Measurements from ENCODE around the gene LGALS3. TPM values are rescaled to one million over a fixed set of nuclear protein-coding genes. Genes with fewer than 3 reads are reported as not detected.

Gene LGALS3
- total and polyA plus RNA-seq, 2 experiments from 2014 or later: 33.2 to 60.3 TPM

DNA sequence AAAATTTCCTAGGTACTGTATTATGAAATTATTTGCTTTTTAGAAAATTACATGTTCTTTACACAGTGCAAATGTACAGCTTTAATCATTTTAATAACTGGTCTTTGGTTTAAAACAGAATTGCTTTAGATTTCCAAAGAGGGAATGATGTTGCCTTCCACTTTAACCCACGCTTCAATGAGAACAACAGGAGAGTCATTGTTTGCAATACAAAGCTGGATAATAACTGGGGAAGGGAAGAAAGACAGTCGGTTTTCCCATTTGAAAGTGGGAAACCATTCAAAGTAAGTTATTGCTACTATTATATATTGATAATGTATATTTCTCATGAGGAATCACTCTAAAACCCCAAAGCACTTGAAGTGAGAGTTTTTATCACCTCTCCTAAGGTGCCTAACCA lies 13.4 kb downstream of the LGALS3 start:
- H3K36me3 ChIP-seq: no peaks in the 10 kb centered on the region

DNA sequence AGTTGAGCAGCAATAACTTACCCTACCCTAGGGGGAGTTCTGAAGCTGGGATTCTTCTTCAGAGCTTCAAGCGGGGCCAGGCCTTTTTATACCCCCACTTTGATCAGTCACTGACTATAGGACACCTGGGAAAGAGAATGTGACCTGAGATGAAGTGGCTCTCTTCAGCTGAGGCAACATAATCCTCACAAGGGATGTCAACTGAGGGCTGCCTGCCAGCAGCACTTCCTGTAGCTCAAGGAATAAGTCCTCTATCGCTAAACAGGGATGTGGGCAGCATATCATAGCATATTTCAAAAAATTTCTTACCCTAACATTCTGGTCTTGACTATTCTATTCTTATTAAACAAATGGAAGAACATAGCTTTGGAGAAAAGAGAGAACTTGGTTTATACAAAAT lies 17.4 kb downstream of the LGALS3 start:
- H3K4me3 ChIP-seq: no peak overlapping the region
- TF ChIP-seq, protein P1, sequence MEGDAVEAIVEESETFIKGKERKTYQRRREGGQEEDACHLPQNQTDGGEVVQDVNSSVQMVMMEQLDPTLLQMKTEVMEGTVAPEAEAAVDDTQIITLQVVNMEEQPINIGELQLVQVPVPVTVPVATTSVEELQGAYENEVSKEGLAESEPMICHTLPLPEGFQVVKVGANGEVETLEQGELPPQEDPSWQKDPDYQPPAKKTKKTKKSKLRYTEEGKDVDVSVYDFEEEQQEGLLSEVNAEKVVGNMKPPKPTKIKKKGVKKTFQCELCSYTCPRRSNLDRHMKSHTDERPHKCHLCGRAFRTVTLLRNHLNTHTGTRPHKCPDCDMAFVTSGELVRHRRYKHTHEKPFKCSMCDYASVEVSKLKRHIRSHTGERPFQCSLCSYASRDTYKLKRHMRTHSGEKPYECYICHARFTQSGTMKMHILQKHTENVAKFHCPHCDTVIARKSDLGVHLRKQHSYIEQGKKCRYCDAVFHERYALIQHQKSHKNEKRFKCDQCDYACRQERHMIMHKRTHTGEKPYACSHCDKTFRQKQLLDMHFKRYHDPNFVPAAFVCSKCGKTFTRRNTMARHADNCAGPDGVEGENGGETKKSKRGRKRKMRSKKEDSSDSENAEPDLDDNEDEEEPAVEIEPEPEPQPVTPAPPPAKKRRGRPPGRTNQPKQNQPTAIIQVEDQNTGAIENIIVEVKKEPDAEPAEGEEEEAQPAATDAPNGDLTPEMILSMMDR (IDR thresholded peaks at IDR 0.05; ENCODE audit: low read depth, low read length): no peak
- H3K27me3 ChIP-seq: no peaks in the 10 kb centered on the region
- H3K27ac ChIP-seq: no peak overlapping the region
- H3K9me3 ChIP-seq (ENCODE audit: low read depth): no peaks in the 10 kb centered on the region
- H3K36me3 ChIP-seq: peaks cover 5% of the 10 kb centered on the region
- DNase-seq (ENCODE audit: low read depth in 1 of 2, low spot score in 1 of 2): peak in 1 of 2 donors; percentile 49
- H3K4me1 ChIP-seq (ENCODE audit: low read depth): peaks cover 9% of the 10 kb centered on the region

More for the DNA sequence above, 13.4 kb downstream of the LGALS3 start:
- no peaks in the 10 kb centered on the region for H3K9me3 ChIP-seq (ENCODE audit: low read depth)
- H3K4me1 ChIP-seq (ENCODE audit: low read depth): no peaks in the 10 kb centered on the region
- no peak overlapping the region for H3K27ac ChIP-seq
- DNase-seq (ENCODE audit: low read depth in 1 of 2, low spot score in 1 of 2): no peak
- H3K4me3 ChIP-seq: no peak overlapping the region
- TF ChIP-seq, protein P1 (IDR thresholded peaks at IDR 0.05; ENCODE audit: low read depth, low read length): no peak
- H3K27me3 ChIP-seq: no peaks in the 10 kb centered on the region

DNA sequence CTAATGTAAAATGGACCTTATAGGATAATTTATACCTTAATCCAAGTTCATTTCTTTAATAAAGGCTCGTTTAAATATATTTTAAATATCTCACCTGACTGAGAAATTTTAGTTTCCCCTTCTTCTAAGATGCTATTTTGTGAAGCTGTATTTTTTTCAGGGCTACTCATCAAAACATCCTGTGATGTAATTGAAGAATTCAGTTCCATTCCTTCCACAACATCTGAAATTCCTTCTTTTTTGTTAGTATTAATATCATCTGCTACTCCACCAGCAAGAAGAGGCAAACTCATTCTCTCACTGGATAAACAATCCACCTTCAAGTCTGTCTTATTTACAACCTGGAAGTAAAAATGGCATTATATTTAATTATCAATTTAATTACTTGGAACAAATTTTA lies 22.5 kb downstream of the LGALS3 start:
- DNase-seq (ENCODE audit: low read depth in 1 of 2, low spot score in 1 of 2): no peak
- Histone ChIP-seq H3K4me3 (no peak overlapping the region), H3K4me1 (ENCODE audit: low read depth) (peaks cover 9% of the 10 kb centered on the region), H3K36me3 (peaks cover 15% of the 10 kb centered on the region), H3K27me3 (no peaks in the 10 kb centered on the region), H3K9me3 (ENCODE audit: low read depth) (no peaks in the 10 kb centered on the region), H3K27ac (no peak overlapping the region)
- TF ChIP-seq, protein P1 (IDR thresholded peaks at IDR 0.05; ENCODE audit: low read depth, low read length): no peak

DNA sequence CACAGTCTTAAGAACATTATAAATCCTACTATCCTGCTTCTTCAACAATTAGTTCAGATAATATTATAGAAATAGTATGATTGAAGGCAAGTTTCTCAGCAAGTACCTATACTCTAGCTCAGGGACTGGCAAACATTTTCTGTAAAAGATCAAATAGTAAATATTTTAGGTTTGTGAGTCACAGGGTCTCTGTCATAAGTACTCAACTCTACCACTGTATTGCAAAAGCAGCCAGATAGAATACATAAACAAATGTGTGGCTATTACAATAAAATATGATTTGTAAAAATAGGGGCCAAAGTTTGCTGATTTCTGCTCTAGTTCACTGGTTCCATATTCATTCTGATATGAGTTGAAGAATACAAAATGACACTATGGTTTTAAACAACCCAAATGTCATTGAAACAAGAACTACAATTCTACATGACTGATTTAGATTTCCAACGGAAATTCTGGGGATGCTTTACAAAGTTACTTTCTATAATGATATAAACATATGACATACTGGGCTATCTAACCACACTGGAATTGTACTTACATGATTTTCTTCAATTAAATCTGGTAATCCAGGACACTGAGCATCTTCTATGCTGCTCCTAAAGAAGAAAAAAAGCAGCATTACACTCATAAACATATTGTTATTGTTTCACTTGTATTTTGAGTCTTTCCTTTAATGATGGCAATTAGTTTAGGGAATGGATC lies 23.2 kb downstream of the LGALS3 start:
- peaks cover 9% of the 10 kb centered on the region for H3K4me1 ChIP-seq (ENCODE audit: low read depth)
- peaks cover 15% of the 10 kb centered on the region for H3K36me3 ChIP-seq
- H3K27me3 ChIP-seq: no peaks in the 10 kb centered on the region
- no peak overlapping the region for H3K27ac ChIP-seq
- H3K9me3 ChIP-seq (ENCODE audit: low read depth): no peaks in the 10 kb centered on the region
- TF ChIP-seq, protein P1 (IDR thresholded peaks at IDR 0.05; ENCODE audit: low read depth, low read length): no peak
- H3K4me3 ChIP-seq: no peak overlapping the region
- peak in 1 of 2 donors; percentile 33 for DNase-seq (ENCODE audit: low read depth in 1 of 2, low spot score in 1 of 2)

DNA sequence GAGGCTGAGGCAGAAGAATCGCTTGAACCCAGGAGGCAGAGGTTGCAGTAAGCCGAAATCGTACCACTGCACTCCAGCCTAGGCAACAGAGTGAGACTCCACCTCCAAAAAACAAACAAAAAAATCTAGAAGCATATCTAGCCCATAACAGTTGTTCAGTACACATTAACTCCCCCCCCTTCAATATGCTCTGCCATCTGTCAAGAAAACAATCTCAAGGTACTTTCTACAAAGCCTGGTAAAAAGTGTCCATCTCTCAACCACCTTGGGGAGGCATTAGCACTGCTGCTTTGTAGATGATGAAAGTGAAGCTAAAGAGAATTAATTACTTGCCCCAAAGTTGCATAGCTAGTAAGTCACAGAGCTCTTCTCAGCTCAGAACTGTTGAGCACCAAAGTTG lies 24.9 kb downstream of the LGALS3 start:
- Histone ChIP-seq H3K27ac (no peak overlapping the region), H3K36me3 (peaks cover 10% of the 10 kb centered on the region), H3K27me3 (no peaks in the 10 kb centered on the region), H3K9me3 (ENCODE audit: low read depth) (no peaks in the 10 kb centered on the region), H3K4me1 (ENCODE audit: low read depth) (peaks cover 9% of the 10 kb centered on the region), H3K4me3 (no peak overlapping the region)
- DNase-seq (ENCODE audit: low read depth in 1 of 2, low spot score in 1 of 2): no peak
- TF ChIP-seq, protein P1 (IDR thresholded peaks at IDR 0.05; ENCODE audit: low read depth, low read length): no peak
